Vagina (tissue), 2 donors: ENCODE data around the gene EMP1.

Experiments used
- CTCF ChIP-seq, 3 experiments: fragments of 450-650 bp in 2 of 3; fragments of 200-600 bp in 1 of 3; sonication (generic) in 1 of 3; IDR thresholded peaks; one replicate each; pipeline ENCODE4 v1.5.1; 2017 to 2019; ENCODE audit warnings: antibody characterized with exemption in 3 of 3, mild to moderate bottlenecking in 2 of 3, moderate library complexity in 2 of 3
- POLR2A ChIP-seq, 2 donors: fragments of 450-650 bp; IDR thresholded peaks; one replicate each; pipeline ENCODE4 v1.6.1; 2017; ENCODE audit warnings: antibody characterized with exemption in 2 of 2, mild to moderate bottlenecking in 2 of 2, moderate library complexity in 2 of 2

GRCh38 chr12:13173012-13173932 lies 23.3 kb upstream of the EMP1 start:
- TF ChIP-seq POLR2A (IDR thresholded peaks at IDR 0.05) (no peak), CTCF (IDR thresholded peaks at IDR 0.05) (no peak)
